GM10847 (cell line): ENCODE data around the gene HCN4.

Experiments used
- POLR2A ChIP-seq: IDR thresholded peaks from 2 replicates; pipeline ENCODE4 v1.6.1; 2011; ENCODE audit not compliant: insufficient read length; ENCODE audit errors: extremely low read depth

HCN4 gene

GRCh38 chr15:73273181-73274002 is 95.4 kb downstream of the HCN4 start:
- no peak for TF ChIP-seq POLR2A

DNA sequence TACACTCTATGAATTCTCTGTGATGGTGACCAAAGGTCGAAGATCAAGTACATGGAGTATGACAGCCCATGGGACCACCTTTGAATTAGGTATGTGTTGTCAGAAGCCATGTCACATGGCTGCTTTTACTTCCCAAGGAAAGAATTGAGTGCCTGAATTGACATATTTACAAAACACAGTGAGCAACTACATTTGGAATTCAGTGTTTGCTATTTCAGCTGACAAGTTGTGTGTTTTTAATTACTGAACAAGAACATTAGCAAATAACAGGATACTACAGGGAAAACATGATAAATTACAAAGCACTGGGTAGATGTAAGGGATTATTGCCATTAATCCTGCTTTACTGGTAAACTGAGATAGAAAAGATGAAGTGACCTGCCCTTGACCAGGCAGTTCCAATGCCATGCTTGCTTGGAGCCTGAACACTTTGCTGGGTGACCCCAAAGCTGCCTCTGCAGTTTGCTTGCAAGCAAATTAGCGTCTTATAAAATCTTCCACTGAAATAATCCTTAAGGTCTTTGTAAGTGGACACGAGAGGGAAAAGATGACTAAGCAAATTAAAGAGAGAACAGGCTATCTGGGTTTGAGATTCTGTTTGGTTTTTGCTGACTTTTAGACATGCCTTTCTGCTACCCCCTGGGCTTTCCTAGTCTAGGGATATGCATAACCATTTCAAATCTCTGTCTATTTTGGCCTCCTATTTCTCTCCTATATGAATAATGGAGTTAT is 98.2 kb downstream of the HCN4 start:
- no peak for TF ChIP-seq POLR2A
